Spinal cord (tissue), 10 donors: ENCODE results near the gene ATP9B. TPM values are rescaled to one million over a fixed set of nuclear protein-coding genes. Genes with fewer than 3 reads are reported as not detected.

Experiments
- DNase-seq, 6 donors: peaks; one replicate each; pipeline versions ENCODE4 v3.0.0 to v3.0.0-alpha.2; 2013 to 2015; ENCODE audit warnings: low spot score in 6 of 6, low read depth in 4 of 6
- H3K27ac ChIP-seq: one replicate; pipeline ENCODE4 v1.5.1; 2013; ENCODE audit warnings: low read depth, low read length, control low read depth
- H3K27me3 ChIP-seq: one replicate; pipeline ENCODE4 v1.6.1; 2013; ENCODE audit warnings: low read length; ENCODE audit not compliant: control insufficient read depth, insufficient read depth
- H3K36me3 ChIP-seq: one replicate; pipeline ENCODE4 v1.6.1; 2013; ENCODE audit warnings: low read length; ENCODE audit not compliant: control insufficient read depth, insufficient read depth
- H3K4me1 ChIP-seq: one replicate; pipeline ENCODE4 v1.6.1; 2013; ENCODE audit warnings: low read length; ENCODE audit not compliant: control insufficient read depth, insufficient read depth
- H3K4me3 ChIP-seq: one replicate; pipeline ENCODE4 v1.5.1; 2013; ENCODE audit warnings: low read depth, low read length, control low read depth
- H3K9me3 ChIP-seq: one replicate; pipeline ENCODE4 v1.6.1; 2013; ENCODE audit warnings: low read length; ENCODE audit not compliant: control insufficient read depth, insufficient read depth
- WGBS: methylation state at CpG from one replicate; pipeline ENCODE4 v1.1.5; 2013; ENCODE audit warnings: missing lambda C conversion rate; ENCODE audit not compliant: insufficient coverage; 5-methylcytosine and 5-hydroxymethylcytosine counted together
- polyA plus RNA-seq, 2 donors: library from polyadenylated mRNA; unstranded; fragments of 120-200 nt; gene quantifications; one replicate each; pipeline ENCODE4 v1.2.1, GENCODE V29; 2013; ENCODE audit not compliant: insufficient read length in 2 of 2
- total RNA-seq, 2 donors: library from RNA; depleted of rRNA in 1 of 2; stranded (reverse); fragments of 120-200 nt in 1 of 2; fragments of >200 nt in 1 of 2; gene quantifications; one replicate each; pipeline versions ENCODE4 v1.2.3 to v1.2.4, GENCODE V29; 2013 to 2014
- donor health status: healthy.

The ATP9B gene
- total and polyA plus RNA-seq, 4 donors: 19.5 to 72.7 (median 35.6) TPM

- Histone ChIP-seq H3K27ac (no peak overlapping the region), H3K4me3 (no peak overlapping the region), H3K27me3 (no peaks in the 10 kb centered on the region), H3K4me1 (peaks cover 36% of the 10 kb centered on the region), H3K9me3 (no peaks in the 10 kb centered on the region), H3K36me3 (peaks cover 41% of the 10 kb centered on the region)
- WGBS: 87% methylated on average over 48 of the region's 48 CpGs
- no peak for DNase-seq
These were observed 351.0 kb downstream of the ATP9B start for GRCh38 chr18:79420033-79420745.

- 90% methylated on average over 26 of the region's 26 CpGs for WGBS
- Histone ChIP-seq H3K4me3 (no peak overlapping the region), H3K27ac (no peak overlapping the region), H3K4me1 (peaks cover 40% of the 10 kb centered on the region), H3K9me3 (no peaks in the 10 kb centered on the region), H3K27me3 (no peaks in the 10 kb centered on the region), H3K36me3 (peaks cover 45% of the 10 kb centered on the region)
- no peak for DNase-seq
These were observed 352.2 kb downstream of the ATP9B start for GRCh38 chr18:79421275-79421857.

GRCh38 chr18:79422022-79422782 lies 353.0 kb downstream of the ATP9B start:
- H3K27ac ChIP-seq: no peak overlapping the region
- peaks cover 42% of the 10 kb centered on the region for H3K4me1 ChIP-seq
- no peaks in the 10 kb centered on the region for H3K27me3 ChIP-seq
- H3K9me3 ChIP-seq: no peaks in the 10 kb centered on the region
- WGBS: 76% methylated on average over 23 of the region's 24 CpGs
- peaks cover 43% of the 10 kb centered on the region for H3K36me3 ChIP-seq
- H3K4me3 ChIP-seq: no peak overlapping the region
- no peak for DNase-seq

- no peak overlapping the region for H3K27ac ChIP-seq
- H3K27me3 ChIP-seq: no peaks in the 10 kb centered on the region
- H3K9me3 ChIP-seq: no peaks in the 10 kb centered on the region
- DNase-seq: no peak
- peaks cover 43% of the 10 kb centered on the region for H3K4me1 ChIP-seq
- H3K4me3 ChIP-seq: no peak overlapping the region
- WGBS: 84% methylated on average over 12 of the region's 12 CpGs
- peaks cover 43% of the 10 kb centered on the region for H3K36me3 ChIP-seq
These were observed 353.6 kb downstream of the ATP9B start for GRCh38 chr18:79422783-79423165.

- Histone ChIP-seq H3K4me1 (peaks cover 49% of the 10 kb centered on the region), H3K27me3 (no peaks in the 10 kb centered on the region), H3K36me3 (peaks cover 38% of the 10 kb centered on the region), H3K27ac (no peak overlapping the region), H3K4me3 (no peak overlapping the region), H3K9me3 (no peaks in the 10 kb centered on the region)
- 81% methylated on average over 25 of the region's 26 CpGs for WGBS
- DNase-seq: no peak
These were observed 354.2 kb downstream of the ATP9B start for GRCh38 chr18:79423211-79424007.

- DNase-seq: no peak
- H3K4me1 ChIP-seq: peaks cover 49% of the 10 kb centered on the region
- H3K4me3 ChIP-seq: no peak overlapping the region
- H3K9me3 ChIP-seq: no peaks in the 10 kb centered on the region
- no peaks in the 10 kb centered on the region for H3K27me3 ChIP-seq
- peaks cover 38% of the 10 kb centered on the region for H3K36me3 ChIP-seq
- WGBS: 74% methylated on average over 28 of the region's 30 CpGs
- no peak overlapping the region for H3K27ac ChIP-seq
These were observed 354.9 kb downstream of the ATP9B start for GRCh38 chr18:79424008-79424565.

GRCh38 chr18:79424880-79425568 lies 355.8 kb downstream of the ATP9B start:
- peaks cover 38% of the 10 kb centered on the region for H3K36me3 ChIP-seq
- H3K27me3 ChIP-seq: no peaks in the 10 kb centered on the region
- no peaks in the 10 kb centered on the region for H3K9me3 ChIP-seq
- no peak for DNase-seq
- 78% methylated on average over 18 of the region's 19 CpGs for WGBS
- no peak overlapping the region for H3K4me3 ChIP-seq
- H3K4me1 ChIP-seq: peaks cover 49% of the 10 kb centered on the region
- no peak overlapping the region for H3K27ac ChIP-seq

GRCh38 chr18:79425569-79425886 lies 356.3 kb downstream of the ATP9B start:
- no peak overlapping the region for H3K4me3 ChIP-seq
- no peak for DNase-seq
- no peaks in the 10 kb centered on the region for H3K27me3 ChIP-seq
- peaks cover 49% of the 10 kb centered on the region for H3K4me1 ChIP-seq
- WGBS: 79% methylated on average over 9 of the region's 12 CpGs
- peaks cover 36% of the 10 kb centered on the region for H3K36me3 ChIP-seq
- no peak overlapping the region for H3K27ac ChIP-seq
- H3K9me3 ChIP-seq: no peaks in the 10 kb centered on the region
